IPS-11a (cell line): ENCODE measurements around the gene GAGE12D.
"Not testable (repeated sequence)": the region's sequence is repeated elsewhere in the genome, so short reads cannot be mapped to it uniquely, and the experiment has no call there.

Experiments used
- H3K4me3 ChIP-seq: one replicate; pipeline ENCODE4 v1.5.1; 2013; ENCODE audit warnings: low read depth, low read length, control low read depth

GAGE12D gene

GRCh38 chrX:49541433-49541832 is at the start of gene GAGE12D:
TSS of gene GAGE12D (plus strand) at chrX:49541733. CDS start at chrX:49542888, 1,155 bp downstream.
- not testable (repeated sequence) for H3K4me3 ChIP-seq

GRCh38 chrX:49531877-49532276 is 9.7 kb upstream of the GAGE12D start, which contains the start of gene GAGE12C:
TSS of gene GAGE12C (plus strand) at chrX:49532177. CDS start at chrX:49533332, 1,155 bp downstream.
- H3K4me3 ChIP-seq = not testable (repeated sequence)

GRCh38 chrX:49550989-49551388 is 9.5 kb downstream of the GAGE12D start, which contains the start of gene GAGE12E:
TSS of gene GAGE12E (plus strand) at chrX:49551289. CDS start at chrX:49552444, 1,155 bp downstream.
- H3K4me3 ChIP-seq = not testable (repeated sequence)

GRCh38 chrX:49560542-49560941 is 19.0 kb downstream of the GAGE12D start, which contains the start of gene GAGE12F:
TSS of gene GAGE12F (plus strand) at chrX:49560842. CDS start at chrX:49561997, 1,155 bp downstream.
- not testable (repeated sequence) for H3K4me3 ChIP-seq

GRCh38 chrX:49568728-49569127 is 27.2 kb downstream of the GAGE12D start:
- H3K4me3 ChIP-seq = not testable (repeated sequence)

GRCh38 chrX:49569152-49569551 is 27.6 kb downstream of the GAGE12D start:
- H3K4me3 ChIP-seq = not testable (repeated sequence)

- not testable (repeated sequence) for H3K4me3 ChIP-seq
These were observed 28.6 kb downstream of the GAGE12D start, which contains the start of gene GAGE12G for GRCh38 chrX:49570100-49570499. TSS of gene GAGE12G (plus strand) at chrX:49570400. CDS start at chrX:49571555, 1,155 bp downstream.

GRCh38 chrX:49579649-49580048 is 38.1 kb downstream of the GAGE12D start, which contains the start of gene GAGE12H:
TSS of gene GAGE12H (plus strand) at chrX:49579949. CDS start at chrX:49581104, 1,155 bp downstream.
- not testable (repeated sequence) for H3K4me3 ChIP-seq

- not testable (repeated sequence) for H3K4me3 ChIP-seq
These were observed 47.7 kb downstream of the GAGE12D start, which contains the start of gene GAGE2A for GRCh38 chrX:49589196-49589595. TSS of gene GAGE2A (plus strand) at chrX:49589496. CDS start at chrX:49590651, 1,155 bp downstream.

GRCh38 chrX:49589769-49590478 is 48.4 kb downstream of the GAGE12D start:
- H3K4me3 ChIP-seq = not testable (repeated sequence)

GRCh38 chrX:49590488-49590887 is 49.0 kb downstream of the GAGE12D start:
- H3K4me3 ChIP-seq = not testable (repeated sequence)
